H9 (cell line): ENCODE data around the gene SSTR4. TPM values are rescaled to one million over a fixed set of nuclear protein-coding genes. Genes with fewer than 3 reads are reported as not detected.

Experiments used
- DNase-seq: peaks from one replicate; pipeline ENCODE4 v3.0.0-alpha.2; 2017
- H2AFZ ChIP-seq: one replicate; pipeline ENCODE4 v1.6.1; 2013; ENCODE audit warnings: mild to moderate bottlenecking, low read length, control low read depth, moderate library complexity
- H2AK5ac ChIP-seq: 2 replicates; pipeline ENCODE4 v1.6.1; 2013; ENCODE audit warnings: low read length, control low read depth, mixed read lengths; ENCODE audit not compliant: insufficient read length
- H2BK120ac ChIP-seq: one replicate; pipeline ENCODE4 v1.6.1; 2013; ENCODE audit warnings: low read depth, mild to moderate bottlenecking, low read length, control low read depth, inconsistent platforms; ENCODE audit not compliant: poor library complexity, severe bottlenecking
- H2BK12ac ChIP-seq: 2 replicates; pipeline ENCODE4 v1.6.1; 2013; ENCODE audit warnings: low read length, control low read depth, mixed read lengths, low read depth; ENCODE audit not compliant: insufficient read length
- H2BK15ac ChIP-seq: 2 replicates; pipeline ENCODE4 v1.6.1; 2013; ENCODE audit warnings: low read depth, low read length, control low read depth
- H2BK20ac ChIP-seq: one replicate; pipeline ENCODE4 v1.6.1; 2013; ENCODE audit warnings: low read depth, mild to moderate bottlenecking, low read length, control low read depth, inconsistent platforms; ENCODE audit not compliant: poor library complexity, severe bottlenecking
- H2BK5ac ChIP-seq: 2 replicates; pipeline ENCODE4 v1.6.1; 2013; ENCODE audit warnings: low read length, control low read depth, mixed read lengths; ENCODE audit not compliant: insufficient read length
- H3K14ac ChIP-seq: 2 replicates; pipeline ENCODE4 v1.6.1; 2013; ENCODE audit warnings: low read length, control low read depth; ENCODE audit not compliant: insufficient read depth
- H3K18ac ChIP-seq: 2 replicates; pipeline ENCODE4 v1.6.1; 2013; ENCODE audit warnings: low read depth, mild to moderate bottlenecking, mixed read lengths, low read length, control low read depth; ENCODE audit not compliant: insufficient read length
- H3K23ac ChIP-seq: 2 replicates; pipeline ENCODE4 v1.6.1; 2013; ENCODE audit warnings: low read length, control low read depth, mixed read lengths, low read depth; ENCODE audit not compliant: insufficient read length
- H3K23me2 ChIP-seq: 2 replicates; pipeline ENCODE4 v1.6.1; 2013; ENCODE audit warnings: low read depth, mild to moderate bottlenecking, mixed read lengths, low read length, control low read depth; ENCODE audit not compliant: insufficient read length, poor library complexity, severe bottlenecking
- H3K27ac ChIP-seq: 2 replicates; pipeline ENCODE4 v1.5.1; 2013; ENCODE audit warnings: low read length, control low read depth, mixed read lengths, low read depth; ENCODE audit not compliant: insufficient read length
- H3K27me3 ChIP-seq: 2 replicates; pipeline ENCODE4 v1.6.1; 2013; ENCODE audit warnings: low read length, control low read depth, inconsistent platforms; ENCODE audit not compliant: insufficient read depth
- H3K4ac ChIP-seq: 2 replicates; pipeline ENCODE4 v1.6.1; 2013; ENCODE audit warnings: low read depth, mild to moderate bottlenecking, control low read depth, inconsistent platforms, low read length, moderate library complexity
- H3K4me1 ChIP-seq: 2 replicates; pipeline ENCODE4 v1.6.1; 2013; ENCODE audit warnings: low read length, control low read depth, inconsistent platforms; ENCODE audit not compliant: insufficient read depth
- H3K4me2 ChIP-seq: 2 replicates; pipeline ENCODE4 v1.6.1; 2013; ENCODE audit warnings: low read length, control low read depth, mixed read lengths; ENCODE audit not compliant: insufficient read length, insufficient read depth
- H3K56ac ChIP-seq: 2 replicates; pipeline ENCODE4 v1.6.1; 2013; ENCODE audit warnings: low read depth, mild to moderate bottlenecking, mixed read lengths, low read length, control low read depth; ENCODE audit not compliant: insufficient read length
- H3K79me1 ChIP-seq: 2 replicates; pipeline ENCODE4 v1.6.1; 2013; ENCODE audit warnings: low read depth, mild to moderate bottlenecking, moderate library complexity, low read length, control low read depth, inconsistent platforms; ENCODE audit not compliant: insufficient read depth, poor library complexity, severe bottlenecking
- H3K79me2 ChIP-seq: 2 replicates; pipeline ENCODE4 v1.6.1; 2013; ENCODE audit warnings: low read length, control low read depth, inconsistent platforms; ENCODE audit not compliant: insufficient read depth
- H3K9ac ChIP-seq: 2 replicates; pipeline ENCODE4 v1.6.1; 2013; ENCODE audit warnings: low read length, control low read depth, mixed read lengths; ENCODE audit not compliant: insufficient read length; ENCODE audit errors: extremely low read depth
- H3K9me3 ChIP-seq: one replicate; pipeline ENCODE4 v1.6.1; 2013; ENCODE audit warnings: low read depth, low read length, inconsistent platforms; ENCODE audit not compliant: control insufficient read depth
- H3T11ph ChIP-seq: one replicate; pipeline ENCODE4 v1.6.1; 2013; ENCODE audit warnings: mild to moderate bottlenecking, low read length, control low read depth, inconsistent platforms
- H4K20me1 ChIP-seq: one replicate; pipeline ENCODE4 v1.6.1; 2013; ENCODE audit not compliant: control insufficient read depth, insufficient read length, insufficient read depth
- H4K5ac ChIP-seq: 2 replicates; pipeline ENCODE4 v1.6.1; 2013; ENCODE audit warnings: low read depth, mild to moderate bottlenecking, mixed read lengths, low read length, control low read depth; ENCODE audit not compliant: insufficient read length
- H4K8ac ChIP-seq: replicated peaks from 2 replicates; pipeline ENCODE4 v1.6.1; 2013; ENCODE audit warnings: low read length, control low read depth, mixed read lengths, low read depth; ENCODE audit not compliant: insufficient read length
- H4K91ac ChIP-seq: 2 replicates; pipeline ENCODE4 v1.6.1; 2013; ENCODE audit warnings: low read depth, mild to moderate bottlenecking, moderate library complexity, mixed read lengths, low read length, control low read depth; ENCODE audit not compliant: insufficient read length
- H3K27ac Mint-ChIP-seq, 3 experiments: 2 replicates in 2 of 3; 3 replicates in 1 of 3; pipeline ENCODE4 v1.8.0; 2020 to 2021; ENCODE audit warnings: mixed read lengths in 3 of 3, mild to moderate bottlenecking in 1 of 3, moderate library complexity in 1 of 3
- H3K27me3 Mint-ChIP-seq: 2 replicates; pipeline ENCODE4 v1.8.0; 2021; ENCODE audit warnings: low read depth, mild to moderate bottlenecking, moderate library complexity, mixed read lengths
- H3K36me3 Mint-ChIP-seq, 3 experiments: 2 replicates in 2 of 3; 3 replicates in 1 of 3; pipeline ENCODE4 v1.8.0; 2020 to 2021; ENCODE audit warnings: low read depth in 3 of 3, mixed read lengths in 3 of 3; ENCODE audit not compliant: insufficient read depth in 1 of 3
- H3K4me1 Mint-ChIP-seq, 2 experiments: 2 replicates each; pipeline ENCODE4 v1.8.0; 2020; ENCODE audit warnings: mixed read lengths in 2 of 2
- H3K4me3 Mint-ChIP-seq, 2 experiments: 2 replicates in 1 of 2; 3 replicates in 1 of 2; pipeline ENCODE4 v1.8.0; 2020 to 2021; ENCODE audit warnings: mild to moderate bottlenecking in 2 of 2, mixed read lengths in 2 of 2, moderate library complexity in 1 of 2
- H3K9me3 Mint-ChIP-seq, 2 experiments: 2 replicates in 1 of 2; 3 replicates in 1 of 2; pipeline ENCODE4 v1.8.0; 2020; ENCODE audit warnings: mild to moderate bottlenecking in 2 of 2, mixed read lengths in 2 of 2, moderate library complexity in 1 of 2
- CTCF ChIP-seq: fragments of 200-600 bp; sonication (generic); conservative IDR thresholded peaks from 3 replicates; pipeline ENCODE4 v1.8.0; 2021; ENCODE audit warnings: antibody characterized with exemption, mild to moderate bottlenecking
- total RNA-seq: library from RNA; stranded (reverse); gene quantifications from 2 replicates; pipeline ENCODE4 v1.2.1, GENCODE V29; 2021

SSTR4 gene
- total RNA-seq, 1 experiment from 2014 or later, result not detected

DNA sequence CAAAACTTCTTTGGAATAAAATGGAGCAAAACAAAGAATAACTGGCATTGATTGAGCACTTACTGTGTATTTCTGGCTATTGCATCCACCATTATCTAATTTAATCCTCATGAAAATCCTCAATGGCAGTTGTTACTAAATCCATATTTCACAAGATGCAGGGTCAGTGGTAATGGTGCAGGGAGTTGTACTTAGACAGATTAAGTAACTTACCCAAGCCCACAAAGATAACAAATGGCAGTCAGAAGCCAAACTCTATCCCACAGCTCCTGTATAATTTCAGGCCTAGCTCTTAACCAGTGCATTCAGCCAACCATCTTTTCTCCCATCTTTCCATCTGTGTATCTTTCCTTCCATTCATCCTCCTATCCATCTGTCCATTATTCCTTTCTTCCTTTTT lies 29.3 kb upstream of the SSTR4 start:
- Histone ChIP-seq H2BK5ac (no peak overlapping the region), H2BK15ac (no peak overlapping the region), H3K4me1 (peaks cover 5% of the 10 kb centered on the region; the same call in 1 of the 2 replicates), H2AK5ac (no peak overlapping the region), H3K79me2 (no peaks in the 10 kb centered on the region), H2BK20ac (no peak overlapping the region), H3K79me1 (no peaks in the 10 kb centered on the region), H3K4me2 (no peak overlapping the region), H3K23ac (no peak overlapping the region), H4K20me1 (no peaks in the 10 kb centered on the region), H3K9me3 (no peaks in the 10 kb centered on the region), H4K91ac (no peak overlapping the region), H4K8ac (no peak overlapping the region), H3K27me3 (no peaks in the 10 kb centered on the region), H3K27ac (no peak overlapping the region), H3K56ac (no peak overlapping the region), H2BK12ac (no peak overlapping the region), H3T11ph (no peak overlapping the region), H2AFZ (no peak overlapping the region), H3K23me2 (no peaks in the 10 kb centered on the region), H2BK120ac (no peak overlapping the region), H3K18ac (no peak overlapping the region), H4K5ac (no peak overlapping the region), H3K9ac (no peak overlapping the region), H3K14ac (no peak overlapping the region), H3K4ac (no peak overlapping the region)
- no peak overlapping the region for H3K27ac Mint-ChIP-seq
- peaks cover 4% of the 10 kb centered on the region for H3K27me3 Mint-ChIP-seq
- no peak overlapping the region for H3K4me3 Mint-ChIP-seq
- DNase-seq, result no peak
- no peaks in the 10 kb centered on the region for H3K36me3 Mint-ChIP-seq
- no peaks in the 10 kb centered on the region for H3K9me3 Mint-ChIP-seq
- peaks cover 9 to 10% of the 10 kb centered on the region in 2 experiments for H3K4me1 Mint-ChIP-seq
- TF ChIP-seq CTCF, result no peak
